Activated CD4-positive, alpha-beta T cell treated with anti-CD3 and anti-CD28 coated beads, Interleukin-10, Interleukin-2, amounts not matched to agents 100 ng/mL and 50 ng/mL, durations not matched to agents 16 hours and 8 hours (primary cell): Measurements from ENCODE around the gene RLN3.
"Not testable (repeated sequence)": the region's sequence is repeated elsewhere in the genome, so short reads cannot be mapped to it uniquely, and the experiment has no call there.

Source experiments
- DNase-seq: peaks from one replicate; pipeline ENCODE4 v3.0.0-alpha.2; 2020

Gene RLN3

DNA sequence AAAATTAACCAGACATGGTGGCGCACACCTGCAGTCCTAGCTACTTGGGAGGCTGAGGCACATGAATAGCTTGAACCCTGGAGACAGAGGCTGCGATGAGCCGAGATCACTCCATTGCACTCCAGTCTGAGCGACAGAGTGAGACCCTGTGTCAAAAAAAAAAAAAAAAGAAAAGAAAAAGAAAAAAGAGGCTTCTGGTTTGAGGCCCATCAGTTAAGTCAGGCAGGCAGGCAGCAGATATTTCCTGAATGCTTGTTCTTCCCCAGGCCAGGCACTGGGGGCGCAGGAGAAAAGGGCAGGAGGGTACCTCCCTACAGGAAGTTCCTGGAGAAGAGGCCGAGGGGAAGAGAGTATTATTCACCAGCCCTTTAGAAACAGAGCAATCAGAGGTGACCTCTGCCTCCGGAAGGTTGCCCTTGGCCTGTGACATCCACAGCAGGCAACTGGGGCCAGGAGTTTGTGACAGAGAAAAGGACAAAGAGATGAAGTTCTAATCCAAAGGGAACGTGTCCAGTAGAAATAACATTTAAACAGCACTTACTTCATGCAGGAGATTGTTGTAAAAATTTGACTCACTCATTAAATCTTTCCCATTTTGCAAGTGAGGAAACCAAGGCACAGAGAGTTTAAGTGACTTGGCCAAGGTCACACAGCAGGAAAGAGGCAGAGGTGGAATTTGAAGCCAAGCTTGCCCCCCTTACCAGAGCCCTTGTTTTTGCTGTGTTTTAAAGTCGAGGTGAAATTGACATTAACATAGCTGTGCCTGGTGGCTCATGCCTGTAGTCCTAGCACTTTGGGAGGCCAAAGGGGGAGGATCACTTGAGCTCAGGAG lies 4.3 kb upstream of the RLN3 start:
- DNase-seq = peak; percentile 43

DNA sequence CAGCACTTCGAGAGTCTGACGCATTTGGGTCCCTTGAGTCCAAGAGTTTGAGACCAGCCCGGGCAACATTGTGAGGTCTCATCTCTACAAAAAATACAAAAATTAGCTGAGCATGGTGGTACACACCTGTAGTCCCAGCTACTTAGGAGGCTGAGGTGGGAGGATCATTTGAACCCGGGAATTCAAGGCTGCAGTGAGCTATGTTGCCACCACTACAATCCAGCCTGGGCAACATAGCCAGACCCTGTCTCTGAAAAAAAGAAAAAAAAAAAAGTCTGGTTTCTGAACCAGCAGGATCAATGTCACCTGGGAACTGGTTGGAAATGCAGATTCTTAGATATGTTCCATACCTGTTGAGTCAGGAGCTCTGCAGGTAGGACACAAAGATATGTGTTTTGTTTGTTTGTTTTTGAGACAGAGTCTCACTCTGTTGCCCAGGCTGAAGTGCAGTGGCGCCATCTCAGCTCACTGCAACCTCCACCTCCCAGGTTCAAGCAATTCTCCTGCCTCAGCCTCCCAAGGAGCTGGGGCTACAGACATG lies 1.2 kb upstream of the RLN3 start:
- not testable (repeated sequence) for DNase-seq

DNA sequence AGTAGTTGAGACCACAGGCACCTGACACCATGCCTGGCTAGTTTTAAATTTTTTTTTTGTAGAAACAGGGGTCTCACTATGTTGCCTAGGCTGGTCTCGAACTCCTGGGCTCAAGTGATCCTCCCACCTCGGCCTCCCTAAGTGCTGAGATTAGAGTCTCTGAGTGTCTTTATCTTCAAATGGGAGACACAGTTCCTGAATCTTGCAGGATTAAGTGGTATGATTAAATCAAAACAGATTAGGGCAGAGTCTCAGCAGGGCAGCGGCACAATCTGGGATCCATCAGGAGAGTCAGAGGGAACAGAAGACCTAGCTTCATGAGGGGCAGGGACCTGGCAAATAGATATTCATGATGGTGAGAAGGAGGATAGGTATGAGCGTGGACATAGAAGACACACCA lies 953 bp downstream of the RLN3 start:
- DNase-seq = no peak

DNA sequence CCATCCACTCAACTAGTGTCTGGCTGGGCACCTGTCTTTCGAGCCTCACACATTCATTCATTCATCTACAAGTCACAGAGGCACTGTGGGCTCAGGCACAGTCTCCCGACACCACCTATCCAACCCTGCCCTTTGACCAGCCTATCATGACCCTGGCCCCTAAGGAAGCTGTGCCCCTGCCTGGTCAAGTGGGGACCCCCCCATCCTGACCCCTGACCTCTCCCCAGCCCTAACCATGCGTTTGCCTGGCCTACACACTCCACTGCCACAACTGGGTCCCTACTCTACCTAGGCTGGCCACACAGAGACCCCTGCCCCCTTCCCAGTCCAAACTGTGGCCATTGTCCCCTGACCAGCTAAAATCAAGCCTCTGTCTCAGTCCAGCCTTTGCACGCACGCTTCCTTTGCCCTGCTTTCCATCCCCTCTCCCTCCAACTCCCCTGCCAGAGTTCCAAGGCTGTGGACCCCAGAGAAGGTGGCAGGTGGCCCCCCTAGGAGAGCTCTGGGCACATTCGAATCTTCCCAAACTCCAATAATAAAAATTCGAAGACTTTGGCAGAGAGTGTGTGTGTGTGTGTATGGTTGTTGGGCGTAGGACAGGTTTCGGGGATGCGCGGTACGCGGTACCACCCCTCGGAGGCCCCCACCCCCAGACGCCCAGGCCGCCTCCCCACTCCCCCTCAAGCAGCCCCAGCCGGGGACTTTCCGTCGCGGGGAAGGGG lies 3.2 kb downstream of the RLN3 start:
- DNase-seq = no peak

DNA sequence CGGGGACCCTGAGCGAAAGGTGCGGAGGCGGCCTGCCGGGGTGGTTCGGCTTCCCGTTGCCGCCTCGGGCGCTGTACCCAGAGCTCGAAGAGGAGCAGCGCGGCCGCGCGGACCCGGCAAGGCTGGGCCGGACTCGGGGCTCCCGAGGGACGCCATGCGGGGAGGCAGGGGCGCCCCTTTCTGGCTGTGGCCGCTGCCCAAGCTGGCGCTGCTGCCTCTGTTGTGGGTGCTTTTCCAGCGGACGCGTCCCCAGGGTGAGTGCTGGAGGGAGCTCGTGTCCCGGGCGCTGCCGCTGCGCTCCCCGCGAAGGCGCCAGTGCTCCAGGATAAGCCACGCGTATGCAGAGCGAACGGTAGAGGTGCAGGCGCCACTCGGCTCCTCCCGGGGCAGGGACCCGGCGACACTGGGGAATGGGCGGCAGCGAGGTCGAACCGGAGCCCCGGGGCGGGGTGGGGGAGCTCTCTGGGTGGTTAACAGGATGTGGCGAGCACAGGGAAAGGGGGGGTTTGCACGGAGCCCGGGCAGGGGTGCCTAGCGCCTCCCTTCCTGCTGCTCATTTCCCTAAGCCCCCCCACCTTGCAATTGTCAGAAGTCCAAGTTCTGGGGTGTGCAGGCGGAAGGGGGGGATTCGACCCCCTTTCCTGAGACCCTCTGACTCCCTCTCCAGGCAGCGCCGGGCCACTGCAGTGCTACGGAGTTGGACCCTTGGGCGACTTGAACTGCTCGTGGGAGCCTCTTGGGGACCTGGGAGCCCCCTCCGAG lies 4.0 kb downstream of the RLN3 start, which contains the start of gene IL27RA:
Gene IL27RA (plus strand): TSS at position 44 of the 762 bp plus-strand sequence. CDS start 111 bp downstream, at position 155.
- DNase-seq = peak; percentile 78

DNA sequence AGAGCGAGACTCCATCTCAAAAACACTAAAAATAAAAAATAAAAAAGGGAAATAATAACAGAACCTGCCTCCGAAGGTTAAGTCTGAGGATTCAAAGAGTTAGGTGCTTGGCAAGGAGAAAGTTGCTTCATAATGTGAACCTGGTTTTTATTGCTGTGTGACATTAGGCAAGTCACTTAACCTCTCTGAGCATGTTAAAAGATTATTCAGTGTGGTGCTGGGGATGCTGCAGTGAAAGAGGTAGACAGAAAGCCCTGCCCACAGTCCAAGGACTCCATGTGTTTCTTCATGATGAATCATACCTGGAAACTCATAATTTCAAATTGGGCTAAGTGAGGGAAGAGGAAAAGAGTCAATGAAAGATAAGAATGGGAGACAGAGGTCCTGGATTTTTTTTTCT lies 6.0 kb downstream of the RLN3 start:
- DNase-seq = no peak

DNA sequence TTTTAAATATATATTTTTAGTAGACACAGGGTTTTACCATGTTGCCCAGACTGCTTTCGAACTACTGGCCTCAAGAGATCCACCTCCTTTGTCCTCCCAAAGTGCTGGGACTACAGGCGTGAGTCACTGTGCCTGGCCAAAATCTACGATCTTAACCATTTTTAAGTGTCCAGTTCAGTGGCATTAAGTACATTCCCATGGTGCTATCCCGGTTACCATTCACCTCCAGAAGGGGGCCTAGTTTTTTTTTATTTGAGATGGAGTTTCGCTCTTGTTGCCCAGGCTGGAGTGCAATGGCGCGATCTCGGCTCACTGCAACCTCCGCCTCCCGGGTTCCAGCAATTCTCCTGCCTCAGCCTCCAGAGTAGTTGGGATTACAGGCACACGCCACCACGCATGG lies 7.2 kb downstream of the RLN3 start:
- DNase-seq = not testable (repeated sequence)

DNA sequence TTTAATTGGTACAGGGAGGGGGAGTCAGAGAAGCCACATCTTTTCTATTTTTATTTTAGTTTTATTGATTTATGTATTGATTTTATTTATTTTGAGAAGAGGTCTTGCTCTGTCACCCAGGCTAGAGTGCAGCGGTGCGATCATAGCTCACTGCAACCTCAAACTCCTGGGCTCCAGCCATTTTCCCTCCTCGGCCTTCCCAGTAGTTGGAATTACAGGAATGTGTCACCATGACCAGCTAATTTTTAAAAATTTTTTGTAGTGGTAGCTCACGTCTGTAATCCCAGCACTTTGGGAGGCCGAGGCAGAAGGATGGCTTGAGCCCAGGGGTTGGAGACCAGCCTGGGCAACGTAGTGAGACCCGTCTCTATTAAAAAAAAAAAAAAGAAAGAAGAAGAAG lies 7.8 kb downstream of the RLN3 start:
- DNase-seq = no peak

DNA sequence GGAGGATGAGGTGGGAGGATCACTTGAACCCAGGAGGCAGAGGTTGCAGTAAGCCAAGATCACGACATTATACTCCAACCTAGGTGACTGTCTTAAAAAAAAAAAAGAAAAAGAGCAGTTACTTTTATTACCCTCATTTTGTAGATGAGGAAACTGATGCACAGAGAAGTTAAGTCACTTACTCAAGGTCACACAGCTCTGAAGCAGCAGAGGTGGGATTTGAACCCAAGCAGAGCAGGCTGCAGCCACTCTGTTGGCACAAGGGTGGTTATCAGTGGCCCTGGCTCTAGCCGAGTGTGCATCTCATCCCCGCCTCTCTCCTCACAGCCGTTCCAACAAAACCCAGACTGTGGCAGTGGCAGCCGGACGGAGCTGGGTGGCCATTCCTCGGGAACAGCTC lies 11.2 kb downstream of the RLN3 start:
- no peak for DNase-seq

DNA sequence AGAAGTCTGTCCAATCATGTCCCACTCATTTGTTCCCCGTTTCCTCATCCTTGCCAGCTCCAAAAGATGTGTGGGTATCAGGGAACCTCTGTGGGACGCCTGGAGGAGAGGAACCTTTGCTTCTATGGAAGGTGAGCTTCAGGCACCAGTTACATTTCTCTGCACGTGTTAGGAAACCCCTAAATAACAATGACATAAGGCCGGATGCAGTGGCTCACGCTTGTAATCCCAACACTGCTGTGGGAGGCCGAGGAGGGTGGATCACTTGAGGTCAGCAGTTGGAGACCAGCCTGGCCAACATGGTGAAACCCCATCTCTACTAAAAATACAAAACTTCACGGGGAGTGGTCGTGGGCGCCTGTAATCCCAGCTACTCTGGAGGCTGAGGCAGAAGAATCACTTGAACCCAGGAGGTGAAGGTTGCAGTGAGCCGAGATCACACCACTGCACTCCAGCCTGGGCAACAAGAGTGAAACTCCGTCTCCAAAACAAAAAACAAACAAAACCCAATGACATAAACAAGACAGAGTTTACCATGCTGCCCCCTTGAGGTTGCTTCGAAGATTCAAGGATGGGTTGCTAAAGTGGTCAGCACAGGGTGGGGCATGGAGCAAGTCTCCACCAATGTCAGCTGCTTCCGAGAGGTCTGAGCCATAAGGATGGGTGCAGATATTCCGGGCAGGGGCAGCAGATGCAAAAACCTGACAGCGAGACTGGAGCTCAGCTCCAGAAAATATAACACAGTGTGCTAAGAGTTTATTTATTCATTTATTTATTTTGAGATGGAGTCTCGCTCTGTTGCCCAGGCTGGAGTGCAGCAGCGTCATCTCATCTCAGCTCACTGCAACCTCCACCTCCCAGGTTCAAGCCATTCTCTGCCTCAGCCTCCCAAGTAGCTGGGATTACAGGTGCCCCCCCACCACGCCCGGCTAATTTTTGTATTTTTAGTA lies 15.0 kb downstream of the RLN3 start:
- DNase-seq = peak; percentile 64

DNA sequence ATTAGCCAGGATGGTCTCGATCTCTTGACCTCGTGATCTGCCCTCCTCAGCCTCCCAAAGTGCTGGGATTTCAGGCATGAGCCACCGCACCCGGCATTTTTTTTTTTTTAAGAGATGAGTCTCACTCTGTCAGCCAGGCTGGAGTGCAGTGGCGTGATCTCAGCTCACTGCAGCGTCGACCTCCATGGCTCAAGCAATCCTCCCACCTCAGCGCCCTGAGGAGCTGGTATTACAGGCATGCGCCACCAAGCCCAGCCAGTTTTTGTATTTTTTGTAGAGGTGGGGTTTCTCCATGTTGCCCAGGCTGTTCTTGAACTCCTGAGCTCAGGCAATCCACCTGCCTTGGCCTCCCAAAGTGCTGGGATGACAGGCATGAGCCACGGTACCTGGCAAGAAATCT lies 19.9 kb downstream of the RLN3 start:
- DNase-seq = not testable (repeated sequence)

DNA sequence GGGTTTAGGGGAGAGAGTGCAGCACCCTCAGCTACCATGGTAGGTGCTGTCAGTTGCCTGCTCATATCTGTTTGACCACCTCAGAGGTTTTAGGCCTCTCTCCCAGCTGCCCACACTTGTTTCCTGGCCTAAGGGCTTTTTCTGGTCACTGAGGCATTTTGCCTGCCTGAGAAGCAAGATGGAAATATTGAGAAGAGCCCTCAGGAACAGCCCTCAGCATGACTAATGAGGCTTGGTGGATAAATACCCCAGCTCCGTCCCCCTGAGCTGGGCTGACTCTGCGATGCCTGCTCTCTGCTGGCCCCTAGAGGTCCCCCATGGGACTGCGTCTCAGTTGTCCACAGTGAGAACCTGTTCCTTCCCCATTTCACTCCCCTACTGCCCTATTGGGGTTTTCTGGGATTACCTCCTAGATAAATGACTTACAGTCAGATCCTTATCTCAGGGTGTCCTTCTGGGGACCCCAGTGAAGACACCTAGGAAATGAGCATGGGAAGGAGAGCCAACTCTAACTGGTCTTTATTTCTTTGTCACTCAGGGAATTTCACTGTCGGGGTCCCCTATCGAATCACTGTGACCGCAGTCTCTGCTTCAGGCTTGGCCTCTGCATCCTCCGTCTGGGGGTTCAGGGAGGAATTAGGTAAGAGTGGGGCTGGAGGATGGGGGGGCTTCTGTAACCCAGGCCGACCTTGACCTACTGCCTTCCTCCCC lies 20.6 kb downstream of the RLN3 start:
- DNase-seq = peak; percentile 77

DNA sequence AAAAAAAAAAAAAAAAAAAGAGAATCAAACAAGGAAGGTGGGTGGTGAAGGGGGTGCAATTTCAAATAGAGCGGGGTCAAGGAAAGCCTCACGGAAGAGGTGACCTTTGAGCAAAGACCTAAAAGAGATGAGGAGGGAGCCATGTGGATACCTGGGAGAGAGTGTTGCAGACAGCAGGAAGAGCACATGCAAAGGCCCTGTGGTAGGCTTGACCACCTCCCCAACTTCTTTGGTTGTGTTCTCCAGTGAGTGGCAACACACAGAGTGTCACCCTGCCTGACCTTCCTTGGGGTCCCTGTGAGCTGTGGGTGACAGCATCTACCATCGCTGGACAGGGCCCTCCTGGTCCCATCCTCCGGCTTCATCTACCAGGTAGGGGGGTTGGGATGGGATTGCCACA lies 22.6 kb downstream of the RLN3 start:
- no peak for DNase-seq

DNA sequence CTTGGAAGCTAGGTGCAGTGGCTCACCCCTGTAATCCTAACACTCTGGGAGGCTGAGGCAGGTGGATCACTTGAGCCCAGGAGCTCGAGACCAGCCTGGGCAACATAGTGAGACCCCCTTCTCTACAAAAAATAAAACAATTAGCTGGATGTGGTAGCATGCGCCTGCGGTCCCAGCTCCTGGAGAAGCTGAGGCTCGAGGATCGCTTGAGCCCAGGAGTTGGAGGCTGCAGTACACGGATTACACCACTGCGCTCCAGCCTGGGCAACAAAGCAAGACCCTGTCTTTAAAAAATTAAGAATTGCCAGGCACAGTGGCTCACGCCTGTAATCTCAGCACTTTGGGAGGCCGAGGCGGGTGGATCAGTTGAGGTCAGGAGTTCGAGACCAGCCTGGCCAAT lies 23.0 kb downstream of the RLN3 start:
- not testable (repeated sequence) for DNase-seq

DNA sequence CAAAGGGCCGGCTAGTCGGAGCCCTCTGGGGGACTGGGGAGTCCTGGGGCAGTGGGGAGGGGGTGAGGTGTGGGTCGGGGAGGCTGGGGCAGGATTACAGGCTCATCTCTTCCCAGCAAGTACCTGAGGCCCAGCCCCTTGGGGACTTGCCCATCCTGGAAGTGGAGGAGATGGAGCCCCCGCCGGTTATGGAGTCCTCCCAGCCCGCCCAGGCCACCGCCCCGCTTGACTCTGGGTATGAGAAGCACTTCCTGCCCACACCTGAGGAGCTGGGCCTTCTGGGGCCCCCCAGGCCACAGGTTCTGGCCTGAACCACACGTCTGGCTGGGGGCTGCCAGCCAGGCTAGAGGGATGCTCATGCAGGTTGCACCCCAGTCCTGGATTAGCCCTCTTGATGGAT lies 24.0 kb downstream of the RLN3 start:
- no peak for DNase-seq

DNA sequence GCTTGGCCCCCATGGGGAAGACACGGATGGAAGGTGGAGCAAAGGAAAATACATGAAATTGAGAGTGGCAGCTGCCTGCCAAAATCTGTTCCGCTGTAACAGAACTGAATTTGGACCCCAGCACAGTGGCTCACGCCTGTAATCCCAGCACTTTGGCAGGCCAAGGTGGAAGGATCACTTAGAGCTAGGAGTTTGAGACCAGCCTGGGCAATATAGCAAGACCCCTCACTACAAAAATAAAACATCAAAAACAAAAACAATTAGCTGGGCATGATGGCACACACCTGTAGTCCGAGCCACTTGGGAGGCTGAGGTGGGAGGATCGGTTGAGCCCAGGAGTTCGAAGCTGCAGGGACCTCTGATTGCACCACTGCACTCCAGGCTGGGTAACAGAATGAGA lies 24.5 kb downstream of the RLN3 start:
- no peak for DNase-seq

DNA sequence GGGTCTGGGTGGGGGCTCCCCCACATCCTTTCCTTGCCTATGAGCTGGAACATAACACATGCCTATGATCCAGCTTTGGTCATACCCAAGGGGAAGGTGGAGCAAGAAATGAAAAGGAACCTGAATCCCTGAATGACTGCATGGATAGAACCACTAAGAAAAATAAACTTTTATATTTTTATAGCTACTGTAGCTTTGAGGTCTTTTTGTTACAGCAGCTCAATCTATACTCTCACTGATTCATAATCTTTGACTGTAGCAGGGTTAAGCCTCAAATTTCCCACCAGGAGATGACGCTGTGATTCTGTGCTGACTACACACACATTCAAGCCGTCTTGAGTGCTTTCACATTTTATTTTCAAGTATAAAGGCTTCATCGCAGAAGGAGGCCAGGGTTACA lies 25.1 kb downstream of the RLN3 start:
- DNase-seq = no peak

DNA sequence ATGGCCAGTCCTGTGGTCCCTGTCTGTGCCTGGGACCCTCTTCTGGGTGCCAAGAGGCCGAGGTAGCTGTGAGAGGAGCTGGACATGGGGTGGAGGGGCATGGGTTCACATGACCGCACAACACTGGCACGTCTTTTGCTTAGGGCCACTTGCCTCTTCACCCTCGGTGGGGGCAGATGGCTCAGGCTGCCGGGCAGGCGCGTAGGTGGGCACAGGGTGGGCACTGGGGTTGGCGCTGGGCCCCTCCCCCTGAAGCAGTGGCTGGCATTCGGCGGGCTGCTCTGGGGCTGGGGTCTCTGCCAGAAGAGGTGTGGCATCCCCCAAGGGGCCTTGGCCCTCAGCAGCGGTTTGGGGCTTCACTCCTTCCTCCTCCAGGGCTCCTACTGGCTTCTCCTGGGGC lies 25.6 kb downstream of the RLN3 start:
- DNase-seq = no peak

DNA sequence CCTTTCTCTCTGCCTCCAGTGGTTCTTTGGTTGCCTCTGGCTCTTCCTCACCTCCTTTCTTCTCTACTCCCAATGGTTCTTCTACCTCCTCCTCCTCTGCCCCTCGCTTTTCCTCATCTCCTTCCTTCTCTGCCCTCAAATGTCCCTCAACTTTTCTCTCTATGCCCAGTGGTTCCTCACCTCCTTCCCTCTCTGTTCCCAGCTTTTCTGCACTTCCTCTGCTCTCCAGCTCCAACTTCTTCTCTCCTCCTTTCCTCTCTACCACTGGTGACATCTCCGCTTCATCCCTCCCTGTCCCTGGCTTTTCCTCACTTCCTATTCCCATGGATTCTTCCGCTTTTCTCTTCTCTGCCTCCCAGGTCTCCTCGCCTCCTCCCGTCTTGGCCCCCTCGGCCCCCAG lies 26.2 kb downstream of the RLN3 start:
- DNase-seq = no peak

DNA sequence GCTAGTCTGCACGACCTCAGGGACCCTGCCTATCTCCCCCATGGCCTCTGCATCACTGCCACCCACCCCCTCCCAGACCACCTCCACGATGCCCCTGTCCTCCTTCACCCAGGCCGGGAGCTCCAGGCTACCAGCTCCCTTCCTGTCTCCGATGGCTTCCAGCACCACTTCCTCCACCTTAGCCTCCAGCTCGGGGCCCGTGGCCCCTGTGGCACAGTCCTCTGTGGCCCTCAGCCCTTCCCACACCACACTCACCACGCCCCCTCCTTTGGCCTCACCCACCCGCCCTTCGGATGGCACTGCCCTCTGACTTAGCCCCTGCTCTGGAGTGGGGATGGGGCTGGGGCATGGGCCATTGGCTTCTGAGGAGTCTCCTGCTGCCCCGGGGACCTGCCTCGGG lies 26.8 kb downstream of the RLN3 start:
- DNase-seq = no peak

DNA sequence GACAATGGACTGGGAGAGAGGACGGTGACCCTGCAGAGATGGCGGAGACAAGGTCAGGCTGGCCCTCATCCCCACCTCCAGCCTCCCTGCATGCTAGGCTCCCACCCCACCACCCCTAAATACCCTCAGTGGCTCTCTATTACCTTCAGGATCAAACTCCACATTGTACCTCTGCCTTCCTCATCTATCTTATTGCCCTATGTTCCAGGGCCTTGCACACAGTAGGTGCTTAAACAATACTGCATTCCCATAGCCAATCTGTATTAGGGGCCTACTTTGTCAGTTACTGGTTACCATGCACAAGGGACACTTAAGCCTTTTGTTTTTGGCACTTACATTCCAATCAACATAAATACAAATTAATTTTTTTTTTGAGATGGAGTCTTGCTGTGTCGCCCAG lies 27.4 kb downstream of the RLN3 start:
- DNase-seq = no peak
